HG02970 (cell line): ENCODE results near the gene LUM.

Experiments
- ATAC-seq: cut with Tn5 transposase; IDR thresholded peaks from one replicate; pipeline ENCODE4 v1.9.1; 2021; ENCODE audit warnings: mild to moderate bottlenecking, moderate library complexity, moderate number of reproducible peaks; ENCODE audit not compliant: unreplicated experiment, low FRiP score

LUM gene

GRCh38 chr12:91111366-91112325 is at the start of gene LUM:
TSS of gene LUM (minus strand) at chr12:91111494. CDS start at chr12:91108979, 2,515 bp downstream.
- no peak for ATAC-seq

GRCh38 chr12:91161009-91161408 is 49.7 kb upstream of the LUM start:
- no peak for ATAC-seq

GRCh38 chr12:91155990-91156389 is 44.7 kb upstream of the LUM start:
- ATAC-seq = no peak

DNA sequence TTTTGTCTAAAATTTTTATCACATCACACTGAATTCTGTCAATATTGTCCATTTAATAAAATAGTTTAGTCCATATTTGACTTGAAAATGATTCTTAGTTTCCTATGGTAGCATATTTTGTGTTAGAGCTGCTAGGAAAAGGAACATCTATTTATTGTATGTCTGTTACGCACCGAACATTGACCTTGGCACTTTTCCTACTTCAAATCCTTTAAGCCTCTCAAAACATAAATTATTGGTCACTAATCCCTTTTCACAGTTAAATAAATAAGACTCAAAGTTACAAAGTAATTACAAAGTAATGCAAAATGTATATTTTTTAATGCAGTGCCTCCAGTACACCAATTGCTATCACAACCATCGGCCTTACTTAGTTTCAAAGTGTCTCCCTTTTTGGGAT is 42.8 kb upstream of the LUM start:
- no peak for ATAC-seq

DNA sequence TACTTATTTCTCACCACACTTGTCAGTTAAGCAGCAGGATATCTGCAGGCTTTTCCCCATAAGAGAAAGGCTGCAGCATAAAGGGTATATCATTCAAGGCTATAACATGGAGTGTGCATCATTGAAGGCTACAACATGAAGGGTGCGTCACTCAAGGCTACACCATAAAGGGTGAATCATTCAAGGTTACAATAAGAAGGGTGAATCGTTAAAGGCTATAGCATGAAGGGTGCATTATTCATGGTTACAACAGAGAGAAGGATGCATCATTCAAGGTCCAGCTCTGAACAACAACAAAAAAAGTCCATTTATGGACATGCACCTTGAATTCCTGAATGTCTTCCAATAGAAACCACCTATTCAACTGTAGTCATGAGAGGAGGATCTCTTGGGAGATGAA is 32.8 kb upstream of the LUM start:
- ATAC-seq = no peak

- ATAC-seq = no peak
Measured at GRCh38 chr12:91143206-91143605, 31.9 kb upstream of the LUM start.

DNA sequence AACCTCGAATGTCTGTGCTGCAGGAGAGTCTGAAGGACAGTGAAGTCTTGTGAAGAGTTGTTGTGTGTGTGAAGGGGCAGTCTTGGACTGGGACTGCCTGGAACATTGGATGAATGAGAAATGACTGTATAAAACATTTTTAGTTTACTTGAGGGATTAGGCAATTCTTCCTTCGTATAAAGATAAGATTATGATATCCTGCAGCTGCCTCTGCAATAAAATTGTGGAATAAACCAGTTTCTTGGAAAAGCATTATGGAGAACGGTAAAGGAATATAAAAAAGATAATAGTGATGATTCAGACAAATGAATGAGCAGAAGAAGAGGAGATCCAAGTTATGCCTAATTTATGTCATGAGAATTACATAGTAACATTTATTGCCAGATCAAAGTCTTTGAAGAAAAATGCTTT is 30.9 kb upstream of the LUM start:
- ATAC-seq = no peak

GRCh38 chr12:91140026-91140931 is 29.0 kb upstream of the LUM start:
- ATAC-seq = no peak

DNA sequence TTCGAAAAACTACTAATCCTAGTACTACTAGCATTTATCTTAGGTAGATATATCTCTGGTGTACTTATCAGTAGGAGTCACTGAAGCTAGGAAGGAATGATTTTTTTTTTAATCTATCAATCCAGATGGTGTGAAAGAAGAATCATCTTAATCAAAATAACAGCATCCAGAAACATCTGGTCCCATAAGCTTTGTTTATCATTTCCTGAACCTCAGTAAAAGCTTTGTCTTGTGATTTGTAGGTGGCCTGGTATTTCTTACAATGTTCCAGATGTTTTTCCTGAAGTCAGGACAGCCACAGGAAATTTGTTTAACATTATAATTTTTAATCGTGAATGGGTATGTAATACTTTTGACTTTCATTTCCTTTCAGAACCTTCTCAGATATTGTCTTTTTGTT is 28.0 kb upstream of the LUM start:
- no peak for ATAC-seq

- ATAC-seq = no peak
Measured at GRCh38 chr12:91138337-91138920, 27.1 kb upstream of the LUM start.

- ATAC-seq = no peak
Measured at GRCh38 chr12:91133871-91134270, 22.6 kb upstream of the LUM start.

DNA sequence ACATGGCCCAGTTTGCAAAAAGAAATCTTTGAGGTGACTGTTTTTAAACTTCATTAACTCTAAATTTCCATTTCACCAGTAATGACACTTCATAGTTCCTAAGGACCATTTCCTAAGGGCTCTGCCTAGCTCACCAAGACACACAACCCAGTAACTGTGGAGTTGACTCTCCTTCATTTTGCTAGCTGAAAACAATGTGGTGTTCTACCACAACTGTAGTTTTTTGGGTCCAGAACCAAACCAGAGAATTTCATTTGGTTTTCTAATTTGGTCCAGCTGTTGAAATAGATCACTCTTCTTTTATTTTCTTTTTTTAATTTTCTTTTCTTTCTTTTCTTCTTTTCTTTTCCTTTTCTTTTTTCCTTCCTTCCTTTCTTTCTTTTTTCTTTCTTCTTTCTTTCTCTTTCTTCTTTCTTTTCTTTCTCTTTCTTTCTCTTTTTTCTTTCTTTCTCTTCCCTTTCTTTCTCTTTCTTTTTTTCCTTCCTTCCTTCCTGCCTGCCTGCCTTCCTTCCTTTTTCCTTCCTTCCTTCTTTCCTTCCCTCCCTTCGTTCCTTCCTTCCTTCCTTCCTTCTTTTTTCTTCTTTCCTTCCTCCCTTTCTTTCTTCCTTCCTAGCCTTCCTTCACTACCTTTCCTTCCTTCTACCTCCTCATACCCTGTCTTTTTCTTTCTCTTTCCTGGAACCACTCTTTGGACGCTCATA is 18.5 kb upstream of the LUM start:
- ATAC-seq = no peak

DNA sequence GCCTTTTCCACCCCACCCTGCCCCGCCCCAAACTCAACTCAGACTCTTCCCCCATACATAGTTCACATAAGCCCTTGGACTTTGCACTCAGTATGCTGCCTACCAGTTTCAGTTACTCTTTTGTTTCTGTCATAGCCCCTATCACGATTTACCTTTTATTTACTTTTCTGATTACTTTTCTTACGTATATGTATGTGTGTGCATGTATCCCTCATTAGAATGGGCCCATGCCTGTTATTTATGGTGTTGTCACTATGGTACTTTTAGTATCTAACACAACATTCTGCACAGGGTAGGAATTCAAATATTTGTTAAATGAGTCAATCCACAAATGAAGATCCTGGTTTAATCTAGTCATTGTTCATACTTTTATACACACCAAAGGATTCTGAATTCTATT is 16.5 kb upstream of the LUM start:
- ATAC-seq = no peak

GRCh38 chr12:91127306-91127705 is 16.0 kb upstream of the LUM start:
- ATAC-seq = no peak

DNA sequence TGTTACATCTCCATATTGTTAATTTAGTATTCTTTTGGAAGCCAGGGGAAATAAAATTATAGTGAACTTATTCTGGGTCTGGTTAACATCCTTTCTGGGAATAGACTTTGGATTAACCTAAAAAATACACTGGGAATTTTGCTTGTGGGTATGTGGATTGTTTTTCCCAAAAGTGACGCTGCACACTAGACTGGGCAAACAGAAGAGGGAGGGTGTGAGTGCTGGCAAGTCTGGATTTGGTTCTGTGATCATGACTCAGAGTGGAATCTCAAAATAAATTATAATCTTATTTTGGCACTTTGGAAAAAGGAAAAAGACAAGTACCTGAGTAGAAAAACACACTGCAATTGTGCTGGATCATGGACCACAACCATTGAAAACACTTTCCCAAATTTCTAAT is 15.2 kb upstream of the LUM start:
- no peak for ATAC-seq

DNA sequence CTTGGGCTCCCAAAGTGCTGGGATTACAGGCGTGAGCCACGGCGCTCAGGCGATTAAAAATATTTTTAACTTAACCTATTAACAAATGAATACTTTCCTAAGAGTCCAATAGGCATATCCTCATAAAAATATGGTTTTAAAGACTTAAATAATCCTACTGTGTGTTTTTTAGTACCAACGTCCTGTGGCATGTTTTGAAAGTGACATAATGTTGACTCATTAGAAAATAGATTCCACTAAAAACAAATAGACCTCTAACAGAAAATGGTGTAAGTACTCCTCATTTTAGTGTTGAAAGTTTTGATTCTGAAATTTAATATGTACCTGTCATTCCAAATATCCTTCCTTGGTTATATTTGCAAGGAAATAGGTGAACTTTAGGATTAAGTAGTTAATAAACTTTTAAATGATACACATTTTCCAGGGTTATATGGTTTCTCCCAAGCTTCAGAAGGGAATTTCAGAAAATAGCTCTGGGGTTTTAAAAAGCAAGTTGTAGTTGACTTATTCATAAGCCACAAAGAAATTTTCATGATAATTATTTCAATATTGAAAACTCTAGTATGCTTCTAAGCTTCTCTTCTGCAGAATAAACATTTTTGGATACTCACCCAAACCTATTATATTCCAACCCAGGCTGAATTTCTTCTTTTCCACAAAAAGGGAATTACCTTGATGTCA is 12.1 kb upstream of the LUM start:
- ATAC-seq = no peak

DNA sequence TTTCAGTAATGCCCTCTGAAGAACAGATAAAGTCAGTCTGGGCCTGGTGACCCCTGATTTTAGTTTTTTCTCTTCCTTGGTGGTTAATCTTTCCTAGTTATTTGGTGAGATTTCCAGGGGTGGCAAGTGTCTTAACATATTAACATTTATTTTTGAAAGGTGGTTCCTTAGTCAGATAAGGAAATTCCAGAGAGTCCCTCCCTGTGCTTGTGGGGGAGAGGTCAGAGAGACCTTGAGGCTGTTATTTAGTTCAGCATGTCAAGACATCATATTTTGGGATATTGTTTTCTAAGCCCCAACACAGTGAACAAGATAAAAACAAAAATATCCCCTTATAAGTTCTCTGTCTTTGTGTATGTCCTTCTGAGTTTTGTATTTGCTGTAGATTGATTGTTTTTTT is 9.5 kb upstream of the LUM start:
- ATAC-seq = no peak

DNA sequence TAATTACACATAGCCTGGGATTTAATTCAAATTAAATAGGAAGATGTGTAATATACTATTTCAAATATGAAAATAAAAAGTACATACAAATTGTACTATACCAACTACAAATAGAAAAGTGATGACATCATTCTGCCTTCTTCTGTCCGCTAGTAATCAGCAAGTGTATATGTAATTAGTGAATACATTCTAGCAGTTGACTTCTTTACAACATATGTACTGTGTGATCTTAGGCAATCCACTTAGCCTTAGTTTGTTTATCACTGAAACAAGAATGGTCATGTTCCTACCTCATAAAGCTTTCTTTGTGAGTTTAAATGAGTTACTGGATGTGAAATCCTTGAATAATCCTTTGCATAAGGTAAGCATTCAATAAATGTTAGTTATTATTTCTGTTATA is 7.8 kb upstream of the LUM start:
- ATAC-seq = no peak

GRCh38 chr12:91113621-91114020 is 2.3 kb upstream of the LUM start:
- ATAC-seq = no peak
